Panc1 (cell line): Measurements from ENCODE around the gene WIZ.

Source experiments
- CTCF ChIP-seq: fragments of 450-650 bp; IDR thresholded peaks from 2 replicates; pipeline ENCODE4 v1.5.1; 2017; ENCODE audit warnings: mild to moderate bottlenecking
- POLR2AphosphoS5 ChIP-seq: IDR thresholded peaks from 2 replicates; pipeline ENCODE4 v1.6.1; 2012; ENCODE audit warnings: mild to moderate bottlenecking, low read depth, low read length, moderate library complexity
- REST ChIP-seq, 2 experiments: IDR thresholded peaks; 2 replicates each; pipeline ENCODE4 v1.6.1; 2011 to 2012; ENCODE audit warnings: low read depth in 2 of 2, control low read depth in 1 of 2, low read length in 1 of 2, mild to moderate bottlenecking in 1 of 2, moderate library complexity in 1 of 2; ENCODE audit not compliant: insufficient read depth in 1 of 2
- SIN3A ChIP-seq: IDR thresholded peaks from 2 replicates; pipeline ENCODE4 v1.6.1; 2012; ENCODE audit warnings: low read depth, mild to moderate bottlenecking, low read length, moderate library complexity, borderline replicate concordance; ENCODE audit not compliant: insufficient read depth

GRCh38 chr19:15398501-15399233 lies 51.1 kb downstream of the WIZ start:
- TF ChIP-seq CTCF (no peak), POLR2AphosphoS5 (no peak), REST (IDR thresholded peaks at IDR 0.05; ENCODE audit: insufficient read depth in 1 of 2, low read depth in 2 of 2, low read length in 1 of 2) (no peak), SIN3A (no peak)
